ENCODE data around the gene FAM186B. TPM values are rescaled to one million over a fixed set of nuclear protein-coding genes. Genes with fewer than 3 reads are reported as not detected.

FAM186B gene
- total RNA-seq, 4 donors from 2014 or later, result 0.42 to 0.98 (median 0.44) TPM; not detected in 1

DNA sequence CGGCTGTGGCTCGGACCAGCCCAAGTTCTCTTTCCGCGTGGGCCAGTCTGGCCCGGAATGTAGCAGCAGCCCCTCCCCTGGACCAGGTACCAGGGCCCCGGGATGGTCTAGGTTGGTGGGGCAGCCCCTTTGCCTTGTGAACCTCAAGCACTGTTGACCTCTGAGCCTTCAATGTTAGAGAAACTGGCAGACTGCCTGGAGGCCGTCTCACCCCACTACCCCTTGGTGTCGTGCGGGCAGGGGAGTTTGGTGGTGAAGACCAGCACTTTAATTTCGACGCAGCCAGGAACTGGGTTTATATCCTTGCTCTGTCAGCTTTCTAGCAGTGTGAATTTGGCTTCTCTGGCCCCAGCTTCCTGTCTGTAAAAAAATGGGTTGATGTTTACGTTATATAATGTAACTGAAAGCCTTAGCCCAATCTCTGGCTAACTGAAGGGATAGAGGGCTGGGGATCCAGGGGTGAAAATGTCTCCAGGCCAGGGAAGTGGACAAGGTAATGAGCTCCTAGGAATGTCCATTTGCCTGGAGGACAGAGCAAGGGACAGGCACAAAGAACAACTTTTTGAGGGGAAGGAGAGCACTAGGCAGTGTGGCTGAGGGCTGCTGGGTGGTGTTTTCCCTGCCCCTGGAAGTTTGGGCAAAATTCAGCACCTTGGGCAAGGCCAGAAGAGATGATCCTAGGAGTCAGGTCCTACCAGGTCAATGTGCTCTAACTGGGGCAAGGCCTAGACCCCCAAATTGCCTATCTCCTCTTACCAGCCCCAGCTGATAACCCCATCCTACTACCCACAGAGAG, 48.9 kb downstream of the FAM186B start:
- Histone ChIP-seq H3K4me1 (no peaks in the 10 kb centered on the region), H3K36me3 (peaks cover 11 to 62% (median 15%) of the 10 kb centered on the region in 3 donors), H3K9me3 (no peaks in the 10 kb centered on the region), H3K4me3 (no peak overlapping the region), H3K27ac (no peak overlapping the region), H3K27me3 (no peaks in the 10 kb centered on the region)
- 74% methylated on average over 12 of the region's 12 CpGs for WGBS, 2 donors
- TF ChIP-seq EP300 (IDR thresholded peaks at IDR 0.05), result no peak
- no peak for TF ChIP-seq POLR2A (IDR thresholded peaks at IDR 0.05)
- TF ChIP-seq, protein P1, sequence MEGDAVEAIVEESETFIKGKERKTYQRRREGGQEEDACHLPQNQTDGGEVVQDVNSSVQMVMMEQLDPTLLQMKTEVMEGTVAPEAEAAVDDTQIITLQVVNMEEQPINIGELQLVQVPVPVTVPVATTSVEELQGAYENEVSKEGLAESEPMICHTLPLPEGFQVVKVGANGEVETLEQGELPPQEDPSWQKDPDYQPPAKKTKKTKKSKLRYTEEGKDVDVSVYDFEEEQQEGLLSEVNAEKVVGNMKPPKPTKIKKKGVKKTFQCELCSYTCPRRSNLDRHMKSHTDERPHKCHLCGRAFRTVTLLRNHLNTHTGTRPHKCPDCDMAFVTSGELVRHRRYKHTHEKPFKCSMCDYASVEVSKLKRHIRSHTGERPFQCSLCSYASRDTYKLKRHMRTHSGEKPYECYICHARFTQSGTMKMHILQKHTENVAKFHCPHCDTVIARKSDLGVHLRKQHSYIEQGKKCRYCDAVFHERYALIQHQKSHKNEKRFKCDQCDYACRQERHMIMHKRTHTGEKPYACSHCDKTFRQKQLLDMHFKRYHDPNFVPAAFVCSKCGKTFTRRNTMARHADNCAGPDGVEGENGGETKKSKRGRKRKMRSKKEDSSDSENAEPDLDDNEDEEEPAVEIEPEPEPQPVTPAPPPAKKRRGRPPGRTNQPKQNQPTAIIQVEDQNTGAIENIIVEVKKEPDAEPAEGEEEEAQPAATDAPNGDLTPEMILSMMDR (IDR thresholded peaks at IDR 0.05), result no peak
- no peak for DNase-seq (ENCODE audit: low spot score in 2 of 2)

DNA sequence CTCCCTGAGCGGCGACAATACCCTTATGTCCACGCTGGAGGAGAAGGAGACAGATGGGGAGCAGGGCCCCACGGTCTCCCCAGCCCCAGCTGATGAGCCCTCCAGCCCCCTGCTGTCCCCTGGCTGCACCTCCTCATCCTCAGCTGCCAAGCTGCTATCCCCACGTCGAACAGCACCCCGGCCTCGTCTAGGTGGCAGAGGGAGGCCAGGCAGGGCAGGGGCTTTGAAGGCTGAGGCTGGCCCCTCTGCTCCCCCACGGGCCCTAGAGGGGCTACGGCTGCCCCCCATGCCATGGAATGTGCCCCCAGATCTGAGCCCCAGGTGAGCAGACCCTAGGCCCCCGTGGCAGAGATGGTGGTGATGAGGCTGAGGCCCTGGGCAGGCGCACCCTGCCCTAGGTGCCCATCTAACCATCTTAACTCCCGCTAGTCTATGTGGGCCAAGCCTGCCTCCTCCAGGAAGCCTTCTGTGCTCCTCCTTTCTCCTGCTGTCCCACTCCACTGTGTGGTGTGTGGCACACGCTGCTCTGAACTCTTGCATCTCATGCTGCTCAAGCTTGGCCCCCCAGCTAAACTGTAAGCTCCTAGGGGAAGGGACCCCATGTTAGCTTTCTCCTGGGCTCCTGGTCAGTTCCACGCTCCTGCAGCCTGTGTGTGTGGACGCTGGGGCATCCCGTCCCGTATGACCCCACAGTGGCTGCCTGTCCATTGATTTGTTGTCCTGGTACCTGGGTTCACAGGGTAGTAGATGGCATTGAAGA, 49.6 kb downstream of the FAM186B start:
- peaks cover 5 to 55% (median 15%) of the 10 kb centered on the region in 3 donors for H3K36me3 ChIP-seq
- no peaks in the 10 kb centered on the region for H3K4me1 ChIP-seq
- WGBS, 2 donors, result 85 to 88% methylated on average over 2 to 18 of the region's 18 CpGs
- H3K27me3 ChIP-seq, result no peaks in the 10 kb centered on the region
- H3K9me3 ChIP-seq, result no peaks in the 10 kb centered on the region
- TF ChIP-seq POLR2A (IDR thresholded peaks at IDR 0.05) (no peak), EP300 (IDR thresholded peaks at IDR 0.05) (no peak)
- TF ChIP-seq, protein P1 (IDR thresholded peaks at IDR 0.05), result no peak
- no peak overlapping the region for H3K27ac ChIP-seq
- no peak for DNase-seq (ENCODE audit: low spot score in 2 of 2)
- H3K4me3 ChIP-seq, result no peak overlapping the region

DNA sequence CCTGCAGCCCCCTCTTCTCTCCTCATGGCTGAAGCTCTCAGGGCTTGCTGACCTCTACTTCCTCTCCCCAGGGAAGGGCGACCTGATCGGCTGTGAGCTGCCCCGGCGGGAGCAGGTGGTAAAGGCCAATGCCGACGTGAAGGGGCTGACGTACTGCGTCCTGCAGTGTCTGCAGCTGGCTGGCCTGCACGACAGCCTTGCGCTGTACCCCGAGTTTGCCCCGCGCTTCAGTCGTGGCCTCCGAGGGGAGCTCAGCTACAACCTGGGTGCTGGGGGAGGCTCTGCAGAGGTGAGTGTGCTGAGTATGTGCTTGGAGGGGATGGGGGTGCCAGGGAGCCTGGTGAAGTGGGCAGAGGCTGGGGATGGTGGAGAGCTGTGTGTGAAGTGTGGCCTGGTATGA, 51.2 kb downstream of the FAM186B start:
- Histone ChIP-seq H3K4me1 (peaks cover 0 to 5% (median 3%) of the 10 kb centered on the region in 4 donors), H3K4me3 (no peak overlapping the region), H3K27ac (no peak overlapping the region), H3K9me3 (no peaks in the 10 kb centered on the region), H3K27me3 (no peaks in the 10 kb centered on the region), H3K36me3 (peaks cover 3 to 39% (median 5%) of the 10 kb centered on the region in 3 donors)
- WGBS, 2 donors, result 68 to 72% methylated on average over 12 to 15 of the region's 15 CpGs
- TF ChIP-seq, protein P1 (IDR thresholded peaks at IDR 0.05), result no peak
- TF ChIP-seq POLR2A (IDR thresholded peaks at IDR 0.05), result no peak
- TF ChIP-seq EP300 (IDR thresholded peaks at IDR 0.05), result no peak
- DNase-seq (ENCODE audit: low spot score in 2 of 2), result no peak

DNA sequence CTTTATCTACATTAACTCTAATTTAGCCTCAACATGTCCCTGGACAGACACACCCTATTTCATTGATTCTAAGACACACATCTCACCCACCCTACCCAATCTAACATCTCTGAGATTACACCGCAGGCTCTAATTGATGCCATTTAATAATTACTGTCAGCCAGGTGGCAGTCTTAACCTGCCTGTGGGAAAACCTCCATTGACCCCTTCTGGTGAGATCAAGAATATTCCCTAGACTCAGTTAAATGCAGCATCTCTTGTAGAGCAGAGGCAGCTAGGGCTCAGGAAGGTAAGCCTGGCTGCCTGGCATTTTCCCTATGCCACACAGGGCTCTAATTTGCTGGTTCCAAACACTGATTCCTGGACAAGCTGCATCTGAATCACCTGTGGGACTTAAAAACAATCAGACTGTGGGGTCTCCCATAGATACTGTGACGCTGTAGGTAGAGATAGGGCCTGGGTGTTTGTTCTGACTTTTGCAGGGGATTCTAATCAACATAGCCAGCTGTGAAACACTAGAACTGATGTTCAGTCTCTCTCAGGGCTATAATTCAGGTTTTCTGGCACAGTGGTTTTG, 51.8 kb downstream of the FAM186B start:
- Histone ChIP-seq H3K4me1 (peaks cover 0 to 12% (median 9%) of the 10 kb centered on the region in 4 donors), H3K36me3 (peaks cover 0 to 33% (median 0%) of the 10 kb centered on the region in 3 donors)

More for the DNA sequence above, 51.8 kb downstream of the FAM186B start:
- H3K4me3 ChIP-seq, result no peak overlapping the region
- H3K27me3 ChIP-seq, result peaks cover 0 to 4% of the 10 kb centered on the region in 2 donors
- no peaks in the 10 kb centered on the region for H3K9me3 ChIP-seq
- 67 to 71% methylated on average over 2 of the region's 2 CpGs for WGBS, 2 donors
- TF ChIP-seq POLR2A (IDR thresholded peaks at IDR 0.05), result no peak
- TF ChIP-seq, protein P1 (IDR thresholded peaks at IDR 0.05), result peak in 1 of 5 experiments; percentile 30
- H3K27ac ChIP-seq, result no peak overlapping the region
- no peak for DNase-seq (ENCODE audit: low spot score in 2 of 2)
